HS-27A (cell line): Measurements from ENCODE around the gene FADS2.
A peak's percentile ranks its signal among the peaks of the same experiment; 100 is the strongest.

Experiments used
- DNase-seq: peaks from one replicate; pipeline ENCODE4 v3.0.0-alpha.2; 2012; ENCODE audit warnings: low read depth, missing footprints

FADS2 gene

GRCh38 chr11:61795876-61796526, 32.1 kb upstream of the FADS2 start:
- DNase-seq: no peak

DNA sequence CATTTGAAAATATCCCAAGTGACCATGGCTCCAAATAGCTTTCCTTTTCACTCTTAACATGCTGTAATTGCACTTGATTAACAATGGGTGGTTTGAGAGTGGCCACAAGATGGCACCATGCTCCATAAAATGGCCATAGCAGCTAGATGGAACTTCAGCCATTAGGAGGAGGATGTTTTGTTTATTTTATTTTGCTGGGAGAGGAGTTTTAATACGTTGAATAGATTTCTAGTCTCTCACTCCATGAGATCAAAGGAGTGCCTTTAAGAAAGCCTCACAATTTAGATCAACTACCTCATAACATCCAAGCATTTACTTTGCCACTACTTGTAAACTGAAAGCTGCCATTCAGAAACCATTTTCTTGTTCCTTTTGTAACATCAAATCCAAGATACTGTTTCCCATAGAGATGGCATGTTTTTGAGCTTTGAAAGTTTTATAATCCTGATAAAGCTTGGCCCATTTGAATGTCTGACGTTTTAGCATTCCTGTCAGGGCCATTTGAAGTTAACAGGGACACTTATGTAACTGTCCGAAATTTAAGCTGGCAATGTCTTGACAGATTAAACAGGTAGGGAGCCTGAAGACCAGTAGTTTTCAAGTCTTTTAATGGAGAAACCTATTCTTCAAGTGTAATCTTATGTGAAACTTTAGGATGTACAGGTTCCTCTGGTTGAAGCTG, 30.7 kb upstream of the FADS2 start:
- DNase-seq: no peak

GRCh38 chr11:61799665-61800284, 28.3 kb upstream of the FADS2 start:
- DNase-seq: no peak

GRCh38 chr11:61800331-61801281, 27.5 kb upstream of the FADS2 start:
- no peak for DNase-seq

DNA sequence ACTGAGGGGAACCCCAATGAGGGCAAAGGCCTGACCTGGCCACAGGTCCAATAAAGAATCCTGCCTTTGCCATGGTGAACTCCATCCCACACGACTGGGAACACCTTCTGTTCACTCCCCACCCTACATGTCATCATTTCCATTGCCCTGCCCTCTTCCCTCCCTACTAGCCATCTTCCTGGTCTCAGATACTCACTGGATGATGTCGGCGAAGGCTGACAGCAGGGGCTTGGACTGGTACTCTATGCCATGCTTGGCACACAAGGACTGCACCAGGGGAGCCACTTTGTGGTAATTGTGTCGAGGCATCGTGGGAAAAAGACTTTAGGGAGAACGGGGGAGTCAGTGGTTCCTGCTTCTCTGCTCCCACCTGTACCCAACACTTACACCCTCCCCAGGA, 25.5 kb upstream of the FADS2 start:
- DNase-seq: no peak

GRCh38 chr11:61803889-61804647, 24.0 kb upstream of the FADS2 start:
- DNase-seq: no peak

DNA sequence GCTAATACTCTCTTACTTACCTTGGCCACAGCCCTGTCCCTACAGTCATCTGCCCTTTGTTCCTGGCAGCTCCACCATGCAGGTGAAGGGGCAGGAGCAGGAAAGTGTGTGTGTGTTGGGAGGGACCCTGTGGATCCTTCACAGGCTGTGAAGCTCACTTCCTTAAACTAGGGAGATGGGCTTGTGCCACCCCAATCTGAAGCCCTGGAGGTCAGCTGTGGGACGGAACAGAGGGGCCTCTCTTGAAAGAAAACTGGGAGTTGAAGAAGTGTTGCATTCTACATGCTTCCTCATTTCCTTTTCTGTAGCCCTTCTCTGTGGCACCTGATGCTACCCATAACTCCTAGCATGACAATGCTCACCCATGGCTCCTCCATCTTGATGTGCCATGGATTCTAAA, 23.0 kb upstream of the FADS2 start:
- no peak for DNase-seq

DNA sequence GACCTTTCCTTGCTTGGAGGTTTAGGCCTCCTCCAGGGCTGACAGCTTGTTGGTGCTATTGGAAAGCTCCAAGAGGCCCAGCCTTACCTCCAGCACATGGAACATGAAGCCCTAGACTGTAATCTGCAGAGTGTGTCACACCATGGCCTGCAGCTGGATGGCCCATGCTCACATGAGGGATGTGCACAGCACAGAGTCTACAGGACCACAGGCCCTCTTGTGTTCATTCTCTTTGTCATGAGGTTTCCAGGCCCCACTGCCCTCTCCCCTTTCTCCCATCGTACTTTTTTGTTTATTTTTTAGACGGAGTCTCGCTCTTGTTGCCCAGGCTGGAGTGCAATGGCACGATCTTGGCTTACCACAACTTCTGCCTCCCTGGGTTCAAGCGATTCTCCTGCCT, 21.3 kb upstream of the FADS2 start:
- DNase-seq: no peak

DNA sequence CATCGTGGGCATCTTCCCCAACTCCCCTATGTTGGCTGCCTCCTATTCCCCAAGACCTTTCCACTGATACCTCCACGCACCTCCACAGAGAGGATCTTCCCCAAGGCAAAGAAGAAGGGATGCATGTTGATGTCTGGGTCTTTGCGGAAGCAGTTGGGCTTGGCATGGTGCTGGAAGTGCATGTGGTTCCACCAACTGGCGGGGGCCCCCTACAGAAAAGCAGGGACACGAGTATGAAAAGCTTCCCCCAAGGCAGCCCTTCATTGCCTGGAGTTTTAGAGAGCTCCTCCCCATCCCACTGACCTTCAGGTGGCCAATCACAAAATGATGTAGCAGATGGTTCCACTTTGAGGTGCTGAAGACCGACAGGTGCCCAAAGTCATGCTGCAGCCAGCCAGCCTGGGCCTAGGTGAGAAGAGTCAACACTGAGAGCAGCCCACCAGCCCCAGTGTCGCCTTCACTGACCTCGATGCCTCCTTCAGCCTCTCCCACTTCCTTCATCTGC, 17.4 kb upstream of the FADS2 start:
- DNase-seq: no peak

- DNase-seq: no peak
Measured at GRCh38 chr11:61811831-61812230, 16.3 kb upstream of the FADS2 start.

DNA sequence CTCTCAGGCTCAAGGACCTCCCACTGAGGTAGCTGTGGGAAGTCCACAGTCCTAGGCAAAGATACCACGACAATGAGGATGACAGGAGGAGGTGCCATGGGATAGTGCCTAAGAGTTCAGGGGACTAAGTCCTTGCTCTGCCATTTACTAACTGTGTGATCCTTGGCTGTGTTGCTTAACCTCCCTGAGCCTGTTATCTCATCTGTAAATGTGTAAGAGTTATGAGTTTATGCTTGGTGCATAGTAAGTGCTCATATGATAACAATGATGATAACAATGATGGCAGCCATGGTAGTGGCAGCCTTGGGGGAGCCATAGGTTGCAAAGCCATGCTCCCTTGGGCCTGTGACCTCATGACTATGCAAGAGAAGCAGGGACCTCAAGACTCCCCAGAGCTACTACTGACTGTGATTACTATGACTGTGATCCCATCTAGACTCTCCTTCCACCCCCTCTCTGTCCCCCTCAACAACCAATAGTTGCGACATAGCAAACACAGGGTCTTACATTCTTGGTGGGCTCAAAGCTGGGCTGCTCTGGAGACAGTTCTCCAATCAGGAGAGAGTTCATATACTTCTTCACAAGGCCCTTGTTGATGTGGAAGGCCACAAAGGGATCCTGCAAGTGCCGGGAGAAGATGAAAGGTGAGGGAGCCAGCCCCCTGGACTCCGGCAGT, 15.2 kb upstream of the FADS2 start:
- no peak for DNase-seq

DNA sequence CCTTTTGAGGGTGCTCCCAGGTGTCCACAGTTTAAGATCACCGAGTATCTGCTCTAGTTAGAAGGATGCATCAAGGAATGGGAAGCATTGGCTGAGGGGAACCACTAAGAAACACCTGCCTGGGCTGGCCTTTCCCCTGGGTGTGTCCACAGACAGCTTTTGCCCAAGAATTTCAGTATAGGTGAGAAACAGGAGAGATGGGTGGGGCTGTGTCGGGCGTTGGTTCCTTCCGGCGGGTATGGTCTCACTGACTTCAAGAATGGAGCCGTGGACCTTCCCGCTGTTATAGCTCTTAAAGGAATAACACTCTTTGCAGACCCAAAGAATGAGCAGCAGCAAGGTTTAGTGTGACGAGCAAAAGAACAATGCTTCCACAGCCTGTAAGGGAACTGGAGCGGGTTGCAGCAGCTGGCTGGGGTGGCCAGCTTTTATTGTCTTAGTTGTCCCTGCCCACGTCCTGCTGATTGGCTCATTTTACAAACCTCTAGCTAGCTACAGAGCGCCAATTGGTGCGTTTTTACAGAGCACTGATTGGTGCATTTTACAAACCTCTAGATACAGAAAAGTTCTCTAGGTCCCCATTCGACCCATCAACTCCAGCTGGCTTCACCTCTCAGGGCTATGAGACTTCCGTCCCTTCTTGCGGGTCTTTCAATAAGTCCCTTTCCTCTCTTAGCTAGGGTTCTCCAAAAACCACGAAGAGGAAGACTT, 13.7 kb upstream of the FADS2 start:
- no peak for DNase-seq

DNA sequence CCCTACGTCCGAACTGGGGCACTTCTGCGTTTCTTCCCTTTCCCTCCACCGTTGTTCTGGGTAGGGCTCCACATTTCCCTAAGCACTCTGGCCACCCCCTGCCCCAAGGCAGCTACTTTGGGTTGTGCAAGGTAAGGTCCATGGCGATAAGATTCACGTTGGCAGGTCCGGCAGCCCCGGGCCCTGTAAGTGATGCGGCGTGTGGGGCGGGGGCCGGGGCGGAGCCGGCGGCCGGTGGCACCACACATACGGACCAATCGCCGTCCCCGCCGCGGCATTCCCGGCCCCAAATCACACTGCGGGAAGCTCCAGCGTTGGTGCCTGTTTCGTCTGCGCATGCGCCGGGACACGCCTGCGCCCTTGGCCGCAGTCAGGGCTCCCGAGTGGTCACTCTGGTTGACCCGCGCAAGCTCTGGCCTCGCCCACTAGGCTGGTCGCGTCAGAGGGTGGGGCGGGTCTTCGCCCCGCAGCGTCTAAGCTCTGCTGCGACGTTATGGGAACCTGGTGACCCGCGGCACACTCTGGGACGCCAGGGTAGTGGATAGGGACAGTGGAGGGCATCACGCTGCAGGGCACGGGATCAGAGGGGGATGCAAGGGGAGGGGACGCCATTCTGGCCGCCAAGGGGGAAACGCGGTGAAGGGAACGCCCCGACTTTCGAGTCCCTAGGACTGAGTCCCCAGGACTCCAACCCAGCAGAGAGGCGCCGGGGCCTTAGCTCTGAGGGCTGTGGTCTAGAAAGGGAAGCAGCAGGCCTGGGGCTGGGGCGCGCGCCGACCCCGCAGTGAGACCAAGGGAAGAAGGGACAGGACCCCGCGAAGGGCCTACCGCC, 12.9 kb upstream of the FADS2 start:
- DNase-seq: peak; percentile 87

DNA sequence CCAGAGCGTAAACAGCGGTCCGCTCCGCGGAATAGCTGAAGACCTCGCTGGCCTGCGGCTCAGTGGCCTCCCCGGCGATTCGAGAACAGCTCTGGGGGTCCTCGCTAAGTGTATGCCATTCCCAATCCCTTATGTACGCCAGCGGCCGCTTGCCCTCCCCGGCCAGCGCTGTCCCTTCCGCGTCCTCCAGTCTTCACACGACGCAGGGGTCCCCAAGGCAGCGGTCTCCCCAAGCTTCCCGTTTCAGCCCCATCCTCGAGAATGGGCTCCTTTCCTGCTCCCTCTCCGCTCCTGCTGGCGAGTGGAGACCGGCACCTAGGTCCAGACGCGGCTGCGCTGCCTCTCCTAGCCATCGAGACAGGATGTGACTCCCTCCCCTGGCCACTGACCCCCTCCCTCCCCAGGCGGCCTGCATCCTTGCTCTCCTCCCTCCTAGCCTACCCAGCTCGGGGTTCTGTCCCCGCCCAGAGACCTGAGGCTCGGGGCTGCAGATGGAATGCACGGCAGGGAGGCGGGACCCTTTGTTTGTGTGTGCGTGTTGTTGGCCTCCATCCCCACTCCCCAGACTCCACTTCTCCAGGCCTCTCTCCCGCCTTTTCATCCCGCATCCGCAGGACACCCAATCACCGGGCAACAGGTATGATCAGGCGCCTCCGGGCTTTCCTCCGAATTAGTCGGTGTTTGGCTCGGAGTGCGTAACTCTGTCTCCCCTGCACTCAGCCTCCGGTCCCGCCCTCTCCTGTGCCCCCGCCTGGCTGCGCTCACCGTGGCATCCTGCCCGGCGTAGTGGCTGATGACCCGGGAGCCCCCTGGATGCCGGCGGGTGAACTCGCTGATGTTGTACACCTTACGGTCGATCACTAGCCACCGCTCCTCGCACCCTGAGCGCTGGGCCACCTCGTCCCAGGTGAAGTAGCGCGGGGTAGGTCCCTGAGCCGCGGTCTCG, 12.0 kb upstream of the FADS2 start:
- DNase-seq: peak; percentile 66

GRCh38 chr11:61816736-61817455, 11.2 kb upstream of the FADS2 start, which contains the start of gene FADS1:
Gene FADS1, minus strand, starts transcription at chr11:61817003. Its CDS starts 74 bp downstream, at chr11:61816929.
- DNase-seq: peak; percentile 88

DNA sequence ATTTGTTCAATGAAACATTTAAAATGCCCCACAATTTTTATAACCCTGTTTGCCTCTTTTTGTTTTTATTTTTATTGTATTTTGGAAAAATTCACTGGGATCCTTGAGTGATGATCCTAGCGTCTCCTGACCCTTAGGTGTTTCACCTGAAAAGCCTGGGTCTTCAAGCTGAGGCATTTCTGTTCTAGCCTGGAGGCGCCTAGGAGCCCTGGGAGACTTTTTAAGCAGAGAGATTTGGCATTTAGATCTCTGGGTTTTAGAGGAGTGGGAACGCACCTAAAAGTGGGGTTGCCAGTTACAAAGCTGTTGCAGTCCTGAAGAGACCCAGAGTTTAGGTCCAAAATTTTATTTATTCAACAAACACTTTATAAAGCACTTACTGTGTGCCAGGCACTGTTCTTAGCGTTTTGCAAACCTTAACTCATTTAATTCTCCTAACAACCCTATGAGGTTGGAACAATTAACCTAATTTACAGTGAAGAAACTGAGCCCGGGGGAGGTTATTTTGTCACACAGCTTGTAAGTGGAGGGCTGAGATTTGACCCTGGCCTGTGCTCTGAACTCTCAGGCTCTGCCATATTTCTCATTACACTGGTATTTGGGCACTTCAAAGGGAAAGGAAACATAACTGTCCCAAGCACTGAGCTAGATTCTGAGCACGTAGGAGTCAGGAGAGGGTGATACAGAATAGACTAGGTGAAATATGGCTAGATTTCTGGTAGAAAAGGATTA, 10.5 kb upstream of the FADS2 start:
- DNase-seq: no peak

GRCh38 chr11:61820174-61820573, 7.9 kb upstream of the FADS2 start:
- DNase-seq: no peak
